Stimulated activated CD8-positive, alpha-beta memory T cell treated with anti-CD3 and anti-CD28 coated beads, Interleukin-15, amount 100 ng/mL, for 4 hours (primary cell): Measurements from ENCODE around the gene ADAMTS17.

Experiments
- DNase-seq, 2 donors: peaks; one replicate each; pipeline ENCODE4 v3.0.0-alpha.2; 2020; ENCODE audit warnings: low read depth in 2 of 2

Gene ADAMTS17

DNA sequence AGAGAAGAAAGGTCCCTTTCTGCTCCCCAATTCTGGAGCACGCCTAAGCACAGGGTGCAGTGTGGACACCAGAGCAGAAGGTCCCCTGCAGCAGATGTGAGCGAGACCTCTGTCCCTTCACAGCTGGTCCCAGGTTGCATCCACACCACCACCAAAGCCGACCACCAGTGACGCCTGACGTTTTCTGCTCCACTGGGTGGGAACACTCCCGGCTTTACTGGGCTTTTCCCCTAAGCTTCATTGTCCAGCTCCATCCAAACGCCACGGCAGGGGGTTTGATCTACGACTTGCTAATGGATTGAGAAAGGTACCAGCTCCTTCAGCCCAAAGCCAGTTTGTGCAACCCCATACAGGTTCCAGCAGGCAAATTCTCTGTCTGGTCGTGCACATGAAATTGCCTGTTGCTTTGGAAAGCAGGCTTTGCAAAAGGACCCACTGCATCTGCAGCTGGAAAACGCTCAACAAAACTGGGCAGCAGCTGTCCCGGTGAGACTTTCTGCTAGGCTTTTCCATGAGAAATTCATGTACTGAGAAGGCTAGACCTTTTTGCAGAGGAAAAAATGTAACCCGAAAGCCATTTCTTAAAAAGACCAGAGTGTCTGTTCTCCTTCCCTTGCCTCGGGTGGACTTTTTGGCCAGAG lies 31.1 kb downstream of the ADAMTS17 start:
- DNase-seq: no peak

GRCh38 chr15:100310041-100310405 lies 31.8 kb downstream of the ADAMTS17 start:
- no peak for DNase-seq

GRCh38 chr15:100309109-100310040 lies 32.4 kb downstream of the ADAMTS17 start:
- no peak for DNase-seq

DNA sequence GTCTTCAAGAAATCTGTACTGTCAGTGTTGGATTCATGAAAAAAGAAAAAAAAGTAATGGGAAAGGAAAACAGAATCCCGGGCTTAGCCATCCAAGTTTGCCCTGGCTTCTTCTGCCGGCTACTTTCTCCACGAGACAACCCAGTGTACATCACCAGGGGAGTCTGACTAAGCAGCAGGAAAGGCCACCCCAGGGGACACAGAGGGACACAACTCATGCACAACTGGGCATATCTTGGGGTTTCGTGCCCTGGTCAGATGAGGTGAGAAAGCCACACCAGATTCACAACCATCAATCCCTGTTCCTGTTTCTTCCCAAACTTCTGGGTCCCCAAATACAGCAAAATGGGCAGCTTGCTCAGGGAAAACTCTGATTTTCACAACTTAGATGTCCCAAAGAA lies 33.2 kb downstream of the ADAMTS17 start:
- DNase-seq: no peak

DNA sequence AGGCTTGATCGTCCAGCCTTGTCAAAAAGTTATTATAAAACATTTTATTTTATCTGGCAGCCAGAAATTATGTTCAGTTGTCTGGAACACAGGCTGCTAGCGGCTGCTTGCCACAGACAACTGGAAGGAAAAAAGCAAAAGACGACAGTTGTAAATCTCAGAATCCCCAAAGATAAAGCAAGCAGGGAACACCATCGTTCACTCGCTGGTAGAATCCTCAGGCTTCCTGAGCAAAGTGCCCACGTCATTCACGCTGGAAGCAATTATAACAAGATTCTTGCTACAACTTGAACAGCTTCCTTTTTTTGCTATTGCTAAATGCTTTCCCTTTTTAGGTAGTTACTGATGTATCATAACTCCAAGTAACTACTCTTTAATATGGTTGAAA lies 33.6 kb downstream of the ADAMTS17 start:
- DNase-seq: no peak

DNA sequence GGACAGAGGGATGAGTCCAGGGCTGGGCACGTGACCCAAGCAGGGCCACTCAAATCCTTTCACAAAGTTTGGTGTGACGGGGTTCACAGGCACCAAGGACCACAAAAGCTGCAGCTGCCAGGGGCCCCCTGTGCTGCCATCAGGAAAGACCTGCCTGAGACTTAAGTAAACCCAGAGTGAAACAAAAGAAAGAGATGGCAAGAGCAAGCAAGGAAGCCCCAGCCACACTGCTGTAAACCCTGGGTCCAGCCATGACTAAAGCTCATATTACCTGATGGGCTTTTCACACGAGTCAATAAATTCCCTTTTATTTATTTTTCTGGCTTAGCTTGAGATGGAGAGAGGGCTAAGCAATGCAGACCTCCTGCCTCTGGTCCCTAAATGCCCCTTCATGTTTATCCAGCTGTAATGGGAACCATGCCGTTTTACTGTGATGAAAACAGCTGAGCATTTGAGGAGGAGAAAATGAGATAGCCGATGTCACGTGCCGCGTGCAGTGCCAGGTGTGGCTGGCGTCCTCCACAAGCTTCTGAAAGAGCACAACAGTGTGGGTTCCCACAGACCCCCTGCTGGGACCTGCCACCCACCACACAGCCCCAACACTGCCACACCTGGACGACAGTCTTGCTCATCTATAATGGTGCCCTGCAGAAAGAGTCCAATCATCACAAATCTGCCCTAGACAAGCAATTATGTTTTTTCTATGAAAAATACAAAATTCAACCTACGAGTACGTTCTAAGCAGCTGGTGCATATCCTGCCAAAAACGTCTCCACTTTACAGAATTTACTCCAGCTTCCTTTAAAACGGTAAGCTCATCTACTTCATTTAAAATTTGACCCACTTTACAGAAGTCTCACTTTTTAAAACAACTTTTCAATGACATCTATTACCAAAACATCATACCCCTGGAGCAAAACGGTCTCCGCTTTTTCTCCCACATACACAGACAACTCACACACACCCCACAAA lies 34.2 kb downstream of the ADAMTS17 start:
- DNase-seq: no peak

- no peak for DNase-seq
Observed at GRCh38 chr15:100306098-100306497, 35.7 kb downstream of the ADAMTS17 start.

DNA sequence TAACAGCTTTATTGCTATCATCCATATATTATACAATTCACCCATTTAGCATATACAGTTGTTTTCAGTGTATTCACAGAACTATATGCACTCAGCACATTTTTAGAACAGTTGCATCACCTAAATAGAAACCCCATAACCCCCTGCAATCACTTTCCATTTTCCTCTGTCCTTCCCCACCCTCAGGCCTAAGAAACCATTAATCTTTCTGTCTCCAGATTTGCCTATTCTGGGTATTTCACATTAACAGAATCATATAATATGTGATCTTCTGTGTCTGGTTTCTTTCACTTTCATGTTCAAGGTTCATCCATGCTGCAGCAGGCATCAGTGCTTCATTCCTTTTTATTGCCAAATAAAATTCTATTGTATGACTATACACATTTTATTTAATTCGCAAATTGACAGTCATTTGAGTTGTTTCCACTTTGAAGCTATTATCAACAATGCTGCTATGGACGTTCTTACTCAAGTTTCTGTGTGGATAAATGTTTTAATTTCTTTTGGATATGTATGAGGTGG lies 39.8 kb downstream of the ADAMTS17 start:
- DNase-seq: no peak

GRCh38 chr15:100298257-100298656 lies 43.5 kb downstream of the ADAMTS17 start:
- no peak for DNase-seq

DNA sequence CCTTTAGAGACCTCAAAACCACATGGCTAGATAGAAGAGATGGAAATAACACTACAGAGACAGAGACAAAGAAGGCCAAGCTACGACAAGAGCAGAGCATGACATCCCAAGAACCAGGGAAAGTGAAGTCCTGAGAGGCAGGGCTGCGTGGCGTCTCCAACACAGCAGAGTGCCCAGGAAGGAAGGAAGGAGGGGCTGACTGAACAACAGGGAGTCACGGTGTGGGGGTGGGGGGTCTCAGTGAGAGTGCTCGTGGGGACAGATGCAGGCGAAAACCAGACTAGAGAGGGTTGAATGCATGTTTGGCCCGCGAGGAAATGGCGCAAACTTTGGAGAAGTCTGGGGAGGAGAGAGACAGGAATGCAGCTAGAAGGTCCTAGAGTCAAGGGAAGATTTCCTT lies 44.0 kb downstream of the ADAMTS17 start:
- DNase-seq: no peak

- no peak for DNase-seq
Observed at GRCh38 chr15:100295939-100296565, 45.7 kb downstream of the ADAMTS17 start.

GRCh38 chr15:100292010-100292409 lies 49.8 kb downstream of the ADAMTS17 start:
- DNase-seq: no peak

GRCh38 chr15:100291106-100291505 lies 50.7 kb downstream of the ADAMTS17 start:
- DNase-seq: no peak

DNA sequence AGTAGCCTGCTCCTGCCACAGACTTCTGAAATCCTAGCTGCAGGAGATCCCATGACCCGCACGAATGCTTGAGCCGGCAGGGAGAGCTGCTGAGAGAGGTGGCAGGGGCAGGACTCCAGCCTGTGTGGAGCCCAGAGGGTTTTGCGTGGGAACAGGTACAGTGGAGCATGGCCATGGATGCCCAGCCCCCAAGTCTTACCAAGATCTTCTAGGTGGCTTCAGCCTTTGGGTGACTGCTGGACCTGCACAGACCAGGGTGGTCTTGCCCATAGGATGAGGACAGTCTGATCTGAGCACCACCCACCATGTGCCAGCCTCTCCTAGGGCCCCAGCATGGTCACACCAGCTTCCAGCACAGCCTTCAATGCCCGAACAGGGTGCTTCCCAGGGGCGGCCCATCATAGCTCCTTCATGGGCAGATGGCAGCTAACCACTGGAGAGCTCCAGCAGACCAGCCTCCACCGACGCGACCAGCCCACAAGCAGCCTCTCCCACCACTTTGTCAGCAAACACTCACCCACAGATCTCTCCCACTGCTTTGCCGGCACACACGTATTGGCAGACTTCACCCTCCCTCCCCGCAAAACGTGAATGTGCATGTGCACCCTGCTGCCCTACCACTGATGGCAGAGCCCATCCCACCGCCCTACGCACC lies 56.0 kb downstream of the ADAMTS17 start:
- DNase-seq: no peak

GRCh38 chr15:100284701-100285100 lies 57.1 kb downstream of the ADAMTS17 start:
- no peak for DNase-seq

- DNase-seq: no peak
Observed at GRCh38 chr15:100284191-100284590, 57.6 kb downstream of the ADAMTS17 start.

- DNase-seq: no peak
Observed at GRCh38 chr15:100281096-100281917, 60.5 kb downstream of the ADAMTS17 start.

DNA sequence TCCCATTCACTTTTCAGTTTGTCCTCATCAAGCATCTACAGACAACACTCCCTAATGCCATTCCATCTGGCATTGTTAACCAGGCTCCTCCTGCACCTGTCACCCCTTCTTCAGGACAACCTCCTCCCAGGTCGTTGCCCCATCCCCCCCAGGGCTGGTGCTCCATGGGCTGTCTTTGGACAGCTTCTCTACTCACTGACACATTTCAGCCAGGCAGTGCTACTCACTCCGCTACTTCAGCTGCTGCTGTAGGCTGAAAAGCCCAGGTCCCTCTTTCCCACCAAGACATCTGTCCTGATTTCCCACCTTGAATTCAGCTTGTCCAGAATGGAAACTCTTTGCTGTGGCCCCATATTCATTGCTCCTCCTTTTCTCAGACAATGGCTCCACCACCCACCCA lies 61.9 kb downstream of the ADAMTS17 start:
- DNase-seq: no peak

DNA sequence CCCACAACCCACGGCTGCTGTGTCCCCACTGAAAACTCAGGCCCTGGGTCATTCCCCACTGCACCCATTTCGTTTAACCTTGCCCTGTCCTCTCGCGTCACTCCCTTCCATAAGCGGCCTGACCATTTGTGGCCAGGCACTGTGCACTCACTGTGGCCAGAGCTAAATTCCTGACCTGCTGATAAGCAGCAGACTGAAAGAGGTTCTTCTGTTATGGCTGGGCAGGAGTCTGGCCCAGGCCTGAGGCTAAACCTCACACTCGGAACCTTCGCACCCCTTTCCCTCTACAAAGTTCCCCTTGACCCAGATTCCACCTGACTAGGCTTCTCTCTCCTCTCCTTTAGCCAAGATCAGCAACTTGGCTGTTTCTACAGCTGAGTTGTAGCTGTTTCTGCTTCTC lies 62.3 kb downstream of the ADAMTS17 start:
- DNase-seq: no peak
